Motor neuron (in vitro differentiated cells): Measurements from ENCODE around the gene KLHL11. TPM values are rescaled to one million over a fixed set of nuclear protein-coding genes. Genes with fewer than 3 reads are reported as not detected.
A peak's percentile ranks its signal among the peaks of the same experiment; 100 is the strongest.
"Not testable (repeated sequence)": the region's sequence is repeated elsewhere in the genome, so short reads cannot be mapped to it uniquely, and the experiment has no call there.

Source experiments
- ATAC-seq, 8 experiments: fragments of 200-7000 bp; cut with Tn5 transposase; replicated peaks in 6 of 8; 2 replicates each; pipeline ENCODE4 v1.8.0; 2021; ENCODE audit warnings: mild to moderate bottlenecking in 8 of 8, moderate library complexity in 8 of 8
- H3K27ac ChIP-seq, 2 donors: fragments of 250-450 bp; sonication (Bioruptor Pico); 2 replicates each; pipeline ENCODE4 v1.9.0; 2021; ENCODE audit warnings: antibody characterized with exemption in 2 of 2, mild to moderate bottlenecking in 2 of 2, moderate library complexity in 1 of 2
- H3K4me1 ChIP-seq, 2 donors: fragments of 250-450 bp; sonication (Bioruptor Pico); replicated peaks in 1 of 2; 2 replicates each; pipeline ENCODE4 v1.6.1; 2021; ENCODE audit warnings: antibody characterized with exemption in 2 of 2, mild to moderate bottlenecking in 2 of 2, moderate library complexity in 1 of 2
- H3K4me3 ChIP-seq, 5 donors: fragments of 250-450 bp; sonication (Bioruptor Pico); 2 replicates each; pipeline ENCODE4 v1.9.0; 2021; ENCODE audit warnings: antibody characterized with exemption in 5 of 5, mild to moderate bottlenecking in 5 of 5, moderate library complexity in 4 of 5
- WGBS, 10 experiments: fragments of 450-650 bp; shearing (Covaris generic); methylation state at CpG; one replicate each; pipeline ENCODE4 v1.0.0; 2022; 5-methylcytosine and 5-hydroxymethylcytosine counted together
- in situ Hi-C, 9 experiments: fragments of 400-800 bp; cut with MboI; loops; one replicate each; pipeline ENCODE4 v1.15.0; 2021; ENCODE audit warnings: low sequenced_read_pairs in 9 of 9, low pct_unique_long_range_greater_than_20kb in 2 of 9; ENCODE audit not compliant: unreplicated experiment in 9 of 9
- total RNA-seq, 8 experiments: library from RNA; unstranded; fragments of 300-600 nt; gene quantifications; 2 replicates each; pipeline versions ENCODE4 v1.2.3 to v1.2.4, GENCODE V29; 2022

KLHL11 gene
- total RNA-seq, 8 experiments from 2014 or later = 15.3 to 28.7 (median 22.8) TPM

DNA sequence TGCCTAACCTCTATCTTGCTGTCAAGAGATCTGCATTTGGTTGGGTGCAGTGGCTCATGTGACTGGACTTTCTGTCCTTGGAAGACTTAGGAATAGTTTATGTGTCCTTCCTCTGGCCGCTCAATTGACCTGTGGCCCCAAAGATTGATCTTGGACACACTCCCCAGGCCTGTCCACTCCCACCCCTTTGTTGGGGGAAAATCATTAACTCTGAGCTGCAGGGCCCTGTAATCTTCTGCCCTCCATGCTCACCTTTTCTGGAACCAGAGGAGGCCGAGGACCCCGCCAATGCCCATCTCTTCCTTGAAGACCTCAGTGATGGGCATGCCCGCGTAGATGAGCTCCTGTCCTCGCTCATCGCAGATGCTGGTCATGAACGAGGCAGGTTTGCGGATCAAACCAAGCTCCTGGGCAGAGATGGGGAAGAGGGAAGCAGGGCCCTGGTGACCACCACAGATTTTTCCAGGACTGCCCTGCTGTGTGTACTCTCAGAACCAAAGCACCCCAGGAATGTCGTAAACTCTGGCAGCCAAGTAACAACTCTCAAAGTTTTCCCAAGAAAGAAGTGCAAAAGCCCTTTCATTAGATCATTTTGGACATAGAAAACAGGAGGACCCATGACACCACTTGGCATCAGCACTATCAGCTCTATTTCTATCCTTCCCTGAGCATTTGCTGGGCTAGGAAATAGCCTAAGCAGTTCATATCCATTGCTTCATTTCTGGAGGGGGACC lies 8.5 kb upstream of the KLHL11 start:
- no peak overlapping the region for H3K27ac ChIP-seq
- H3K4me1 ChIP-seq = no peaks in the 10 kb centered on the region
- ATAC-seq = no peak
- no peak overlapping the region for H3K4me3 ChIP-seq
- WGBS, 10 experiments = 88 to 100% (median 100%) methylated on average over 1 to 9 of the region's 10 CpGs; no CpG with 5 or more reads in 3 of the 10 experiments
- in situ Hi-C loops = no loop called here

GRCh38 chr17:41871789-41872188 lies 6.6 kb upstream of the KLHL11 start:
- Histone ChIP-seq H3K4me3 (no peak overlapping the region), H3K4me1 (no peaks in the 10 kb centered on the region), H3K27ac (no peak overlapping the region)
- 93 to 100% (median 100%) methylated on average over 1 to 6 of the region's 10 CpGs; no CpG with 5 or more reads in 6 of the 10 experiments for WGBS, 10 experiments
- no peak for ATAC-seq
- in situ Hi-C loops = no loop called here

GRCh38 chr17:41870627-41871026 lies 5.4 kb upstream of the KLHL11 start:
- 73 to 100% (median 91%) methylated on average over 1 to 7 of the region's 7 CpGs for WGBS, 10 experiments
- in situ Hi-C loops = no loop called here
- peaks cover under 1% of the 10 kb centered on the region in 2 donors for H3K4me1 ChIP-seq
- H3K4me3 ChIP-seq = no peak overlapping the region
- ATAC-seq = no peak
- no peak overlapping the region for H3K27ac ChIP-seq

GRCh38 chr17:41870097-41870496 lies 4.9 kb upstream of the KLHL11 start:
- Histone ChIP-seq H3K4me1 (peaks cover 2% of the 10 kb centered on the region in 2 donors), H3K4me3 (no peak overlapping the region), H3K27ac (no peak overlapping the region)
- 63 to 100% (median 90%) methylated on average over 1 to 2 of the region's 2 CpGs; no CpG with 5 or more reads in 5 of the 10 experiments for WGBS, 10 experiments
- ATAC-seq = no peak
- in situ Hi-C loops = no loop called here

DNA sequence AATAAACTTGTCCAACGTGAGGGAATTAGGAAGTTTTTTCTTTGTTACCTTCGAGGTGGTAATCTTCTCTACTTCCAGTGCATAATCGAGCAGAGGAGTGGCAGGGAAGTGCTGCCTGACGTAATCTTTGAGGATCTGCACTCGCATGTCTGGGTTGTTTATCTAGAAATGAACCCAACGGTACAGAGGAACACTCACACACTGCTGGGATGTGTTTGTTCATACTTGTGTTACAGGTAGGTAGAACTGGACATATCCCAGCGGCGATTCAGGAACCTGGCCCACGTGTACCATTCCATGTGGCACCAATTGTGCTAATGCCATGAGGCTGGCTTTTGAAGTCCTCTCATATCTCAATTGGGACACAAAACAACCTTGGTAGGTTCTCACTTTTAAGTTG lies 4.2 kb upstream of the KLHL11 start:
- in situ Hi-C loops = no loop called here
- 60 to 98% (median 89%) methylated on average over 2 to 8 of the region's 9 CpGs; no CpG with 5 or more reads in 2 of the 10 experiments for WGBS, 10 experiments
- Histone ChIP-seq H3K4me3 (no peak overlapping the region), H3K27ac (no peak overlapping the region), H3K4me1 (peaks cover 2% of the 10 kb centered on the region in 2 donors)
- ATAC-seq = no peak

DNA sequence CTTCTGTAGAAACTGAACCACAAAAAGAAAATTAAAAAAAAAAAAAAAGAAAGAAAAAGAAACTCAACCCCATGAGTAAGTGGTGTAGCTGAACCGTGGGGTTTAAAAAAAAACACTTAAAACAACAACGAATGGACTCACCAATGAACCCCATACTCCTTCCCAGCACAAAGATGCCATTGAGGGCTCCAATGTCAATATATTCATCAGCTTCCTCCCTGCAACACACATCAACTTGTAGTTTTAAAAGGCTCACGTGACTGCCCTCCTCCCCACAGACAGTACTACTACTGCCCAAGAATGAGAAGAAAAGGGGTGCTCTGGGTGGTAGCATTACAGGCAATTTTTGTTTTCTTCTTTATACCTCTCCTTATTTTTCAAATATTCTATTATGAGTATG lies 3.3 kb upstream of the KLHL11 start:
- ATAC-seq = no peak
- Histone ChIP-seq H3K4me3 (no peak overlapping the region), H3K4me1 (peaks cover 2 to 4% of the 10 kb centered on the region in 2 donors), H3K27ac (no peak overlapping the region)
- 41 to 96% (median 75%) methylated on average over 2 to 3 of the region's 3 CpGs for WGBS, 10 experiments
- in situ Hi-C loops = no loop called here

GRCh38 chr17:41865596-41865893 lies 322 bp upstream of the KLHL11 start:
- ATAC-seq = no peak
- 0 to 62% (median 6%) methylated on average over 2 to 7 of the region's 10 CpGs; no CpG with 5 or more reads in 1 of the 10 experiments for WGBS, 10 experiments
- in situ Hi-C loops = no loop called here
- Histone ChIP-seq H3K27ac (peak overlapping the region; percentile 72 to 73), H3K4me1 (peaks cover 23 to 26% of the 10 kb centered on the region in 2 donors), H3K4me3 (peak overlapping the region; percentile 80 to 92 (median 83))

GRCh38 chr17:41864498-41864835 lies 756 bp downstream of the KLHL11 start:
- peak in 5 of 8 experiments; percentile 57 to 64 (median 58) for ATAC-seq
- WGBS, 10 experiments = 0 to 2% (median 0%) methylated on average over 1 to 11 of the region's 25 CpGs; no CpG with 5 or more reads in 4 of the 10 experiments
- in situ Hi-C loops = no loop called here
- peaks cover 27 to 34% of the 10 kb centered on the region in 2 donors for H3K4me1 ChIP-seq
- peak overlapping the region; percentile 93 to 94 for H3K27ac ChIP-seq
- peak overlapping the region; percentile 80 to 92 (median 83) for H3K4me3 ChIP-seq

DNA sequence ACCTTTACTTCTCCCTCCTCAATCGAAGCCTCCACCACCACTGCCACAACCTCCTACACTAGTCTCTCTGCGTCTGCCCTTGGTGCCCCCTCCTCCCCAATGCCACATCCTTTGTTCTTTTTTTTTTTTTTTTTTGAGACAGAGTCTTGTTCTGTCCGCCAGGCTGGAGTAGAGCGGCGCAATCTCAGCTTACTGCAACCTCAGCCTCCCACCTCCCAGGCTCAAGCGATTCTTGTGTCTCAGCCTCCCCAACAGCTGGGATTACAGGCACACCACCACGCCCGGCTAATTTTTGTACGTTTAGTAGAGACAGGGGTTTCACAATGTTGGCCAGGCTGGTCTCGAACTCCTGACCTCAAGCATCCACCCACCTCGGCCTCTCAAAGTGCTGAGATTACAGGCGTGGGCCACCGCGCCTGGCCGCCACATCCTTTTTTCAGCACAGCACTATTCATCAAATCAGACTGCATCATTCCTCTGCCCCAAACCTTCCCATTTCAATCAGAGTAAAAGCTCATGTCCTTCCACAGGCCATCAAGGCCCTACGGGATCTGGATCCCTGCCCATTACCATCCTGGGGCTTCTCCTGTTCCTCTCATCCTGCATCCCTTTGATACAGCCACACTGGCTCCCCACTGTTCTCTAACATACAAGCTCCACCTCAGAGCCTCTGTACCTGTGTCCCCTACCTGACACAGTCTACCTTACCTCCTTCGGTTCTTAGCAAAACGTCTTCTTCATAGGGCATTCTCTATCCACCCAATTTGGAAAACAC lies 2.0 kb downstream of the KLHL11 start:
- peak overlapping the region in 1 of 2 donors; percentile 93 for H3K27ac ChIP-seq
- no peak for ATAC-seq
- peak overlapping the region; percentile 80 to 92 (median 83) for H3K4me3 ChIP-seq
- in situ Hi-C loops = no loop called here
- WGBS, 10 experiments = 30 to 86% (median 65%) methylated on average over 2 to 10 of the region's 18 CpGs
- H3K4me1 ChIP-seq = peaks cover 28 to 35% of the 10 kb centered on the region in 2 donors

DNA sequence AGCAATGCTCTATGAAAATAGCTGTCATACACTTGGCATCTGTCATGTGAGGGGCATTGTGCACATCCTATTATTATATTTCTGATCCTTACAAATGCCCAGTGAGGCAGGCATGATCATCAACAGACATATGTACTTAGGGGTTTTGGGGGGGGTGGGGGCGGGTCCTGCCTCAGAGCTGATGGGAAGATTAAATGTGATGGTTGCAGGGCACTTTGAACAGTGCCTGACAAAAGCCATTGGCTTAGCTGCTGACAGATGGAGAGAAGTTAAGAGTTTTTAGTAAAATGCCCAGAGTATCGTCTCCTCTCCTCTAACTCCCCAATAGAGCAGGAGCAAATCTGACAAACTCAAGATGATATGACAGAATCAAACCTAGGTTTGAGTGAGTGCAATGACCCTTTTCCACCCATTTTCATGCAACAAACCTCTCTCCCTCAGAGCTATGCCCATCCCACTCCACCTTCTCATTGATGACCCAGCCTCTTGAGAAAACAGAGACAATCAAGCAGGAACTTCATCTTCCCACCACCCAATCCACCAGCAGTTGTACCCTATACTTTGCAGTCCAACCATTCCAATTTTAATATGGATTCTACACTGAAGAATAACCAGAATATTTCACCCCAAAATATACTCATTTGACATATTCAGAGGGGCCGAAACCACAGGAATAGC lies 4.8 kb downstream of the KLHL11 start:
- in situ Hi-C loops = no loop called here
- H3K27ac ChIP-seq = no peak overlapping the region
- WGBS, 10 experiments = 73 to 100% (median 94%) methylated on average over 1 to 2 of the region's 3 CpGs; no CpG with 5 or more reads in 2 of the 10 experiments
- peaks cover 26 to 33% of the 10 kb centered on the region in 2 donors for H3K4me1 ChIP-seq
- no peak overlapping the region for H3K4me3 ChIP-seq
- ATAC-seq = no peak

GRCh38 chr17:41851382-41851781 lies 13.8 kb downstream of the KLHL11 start:
- in situ Hi-C loops = not testable (repeated sequence)

DNA sequence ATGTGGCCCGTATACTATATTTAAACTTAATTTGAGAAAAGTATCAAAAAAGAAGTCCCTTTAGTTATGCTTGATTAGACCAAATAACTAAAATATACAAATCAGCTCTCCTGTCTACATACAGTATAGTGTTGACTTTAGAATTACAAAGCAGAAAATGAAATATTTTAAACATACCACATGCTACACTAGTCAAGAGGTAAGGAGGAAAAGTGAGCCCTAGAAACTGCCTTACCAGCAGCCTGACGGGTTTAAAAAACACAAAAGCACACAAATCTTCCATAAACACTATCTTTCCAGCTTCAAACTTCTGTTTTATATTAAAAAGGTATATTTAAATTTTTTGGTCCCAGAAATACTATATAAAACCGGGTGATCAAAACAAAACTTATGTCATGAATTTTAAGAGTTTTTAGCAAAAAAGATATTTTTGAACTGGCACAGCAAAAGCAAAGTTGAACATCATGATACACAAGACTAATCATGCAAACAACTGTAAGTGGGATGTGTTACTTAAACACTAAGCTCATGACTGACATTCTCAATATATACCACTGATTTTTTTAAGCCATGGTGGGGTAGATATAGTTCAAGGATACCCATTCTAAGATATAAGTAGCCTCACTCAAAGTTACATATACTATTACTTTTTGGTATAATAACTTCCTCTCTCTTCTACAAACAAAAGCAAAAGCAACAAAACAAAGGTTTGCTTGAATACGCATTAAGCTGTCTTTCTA lies 15.8 kb downstream of the KLHL11 start:
- Histone ChIP-seq H3K4me3 (no peak overlapping the region), H3K4me1 (peaks cover 0 to 9% of the 10 kb centered on the region in 2 donors), H3K27ac (no peak overlapping the region)
- 65 to 100% (median 81%) methylated on average over 2 to 4 of the region's 4 CpGs; no CpG with 5 or more reads in 1 of the 10 experiments for WGBS, 10 experiments
- in situ Hi-C loops = loop anchor here in 1 of 9 experiments (25.0 kb wide), 1 partner anchor 112 kb away; the partner anchor contains the start of gene HAP1
- ATAC-seq = no peak

More at GRCh38 chr17:41851382-41851781, 13.8 kb downstream of the KLHL11 start:
- H3K27ac ChIP-seq, ATAC-seq, H3K4me3 ChIP-seq, H3K4me1 ChIP-seq: not testable (repeated sequence)
- 70 to 100% (median 93%) methylated on average over 1 to 8 of the region's 14 CpGs; no CpG with 5 or more reads in 3 of the 10 experiments for WGBS, 10 experiments
